ENCODE measurements around the gene BACE1-AS.
A peak's percentile ranks its signal among the peaks of the same experiment; 100 is the strongest.
"Not testable (repeated sequence)": the region's sequence is repeated elsewhere in the genome, so short reads cannot be mapped to it uniquely, and the experiment has no call there.

Gene BACE1-AS

DNA sequence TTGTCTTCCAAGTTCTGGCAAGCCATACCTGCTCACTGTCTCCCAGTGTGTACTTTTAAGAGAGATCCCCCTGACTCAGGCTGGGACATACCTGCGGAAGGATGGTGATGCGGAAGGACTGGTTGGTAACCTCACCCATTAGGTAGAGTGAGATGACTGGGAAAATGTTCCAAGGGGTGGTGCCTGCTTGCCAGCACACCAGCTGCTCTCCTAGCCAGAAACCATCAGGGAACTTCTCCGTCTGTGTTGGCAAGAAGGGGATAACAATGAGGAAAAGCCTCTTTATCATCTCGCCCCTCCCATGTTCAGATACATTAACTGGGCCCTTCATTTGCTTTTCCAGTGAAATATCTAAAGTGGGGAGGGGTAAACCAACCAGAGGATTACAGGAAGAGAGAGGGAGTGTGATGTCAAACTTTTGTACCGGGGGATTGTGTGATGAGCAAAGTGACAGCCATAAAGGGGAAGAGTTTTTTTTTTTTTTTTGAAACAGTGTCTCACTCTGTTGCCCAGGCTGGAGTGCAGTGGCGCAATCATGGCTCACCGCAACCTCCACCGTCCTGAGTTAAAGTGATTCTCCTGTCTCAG is at the start of gene BACE1-AS:
Gene BACE1-AS (plus strand): TSS at position 538 of the 588 bp plus-strand sequence.
- no peak for DNase-seq

DNA sequence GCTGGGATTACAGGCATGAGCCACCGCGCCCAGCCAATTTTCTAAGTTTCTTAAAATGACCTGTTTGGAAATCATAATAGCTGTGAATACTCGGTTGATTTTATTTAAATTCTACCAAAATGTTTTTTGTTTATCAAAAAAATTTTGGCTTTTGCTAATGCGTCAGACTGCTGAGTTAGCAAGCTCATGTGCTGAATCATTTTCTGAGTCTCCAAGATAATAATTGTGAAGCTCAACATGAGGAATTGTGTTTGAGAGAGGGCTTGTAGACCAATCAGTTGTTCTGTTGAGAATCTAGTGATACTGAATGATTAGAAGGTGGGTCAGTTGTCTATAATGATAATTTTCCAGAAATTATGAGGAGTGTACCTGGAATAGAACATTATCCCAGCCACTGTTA is 42.8 kb upstream of the BACE1-AS start:
- DNase-seq, result no peak

DNA sequence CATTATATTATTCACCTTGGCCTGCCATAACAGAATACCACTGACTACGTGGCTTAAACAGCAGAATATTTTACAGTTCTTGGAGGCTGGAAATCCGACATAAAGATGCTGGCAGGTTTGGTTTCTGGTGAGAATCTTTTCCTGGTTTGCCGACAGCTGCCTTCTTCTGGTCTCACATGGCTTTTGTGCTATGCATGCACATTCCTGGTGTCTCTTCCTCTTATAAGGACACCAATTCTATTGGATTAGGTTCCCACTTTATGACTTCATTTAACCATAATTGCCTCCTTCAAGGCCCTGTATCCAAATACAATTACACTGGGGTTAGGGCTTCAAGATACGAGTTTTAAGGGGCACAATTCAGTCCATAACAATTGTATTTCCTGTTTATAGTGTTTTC is 41.6 kb upstream of the BACE1-AS start:
- DNase-seq, result no peak

DNA sequence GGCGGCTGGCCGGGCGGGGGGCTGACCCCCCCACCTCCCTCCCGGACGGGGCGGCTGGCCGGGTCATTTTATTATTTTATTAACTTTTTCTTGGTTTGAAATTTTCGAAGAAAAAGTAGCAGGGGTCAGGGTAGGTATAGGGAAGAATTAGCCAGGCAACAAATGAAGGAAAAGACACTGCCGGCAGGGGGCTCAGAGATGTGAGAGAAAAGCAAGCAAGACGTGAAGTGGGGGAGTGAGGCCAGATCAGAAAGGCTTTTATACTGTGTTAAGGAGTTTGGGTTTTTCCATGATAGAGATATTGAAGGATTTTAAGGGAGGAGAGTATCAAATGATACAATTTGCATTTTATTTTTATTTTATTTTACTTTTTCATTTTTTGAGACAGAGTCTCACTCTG is 39.6 kb upstream of the BACE1-AS start:
- no peak for DNase-seq

DNA sequence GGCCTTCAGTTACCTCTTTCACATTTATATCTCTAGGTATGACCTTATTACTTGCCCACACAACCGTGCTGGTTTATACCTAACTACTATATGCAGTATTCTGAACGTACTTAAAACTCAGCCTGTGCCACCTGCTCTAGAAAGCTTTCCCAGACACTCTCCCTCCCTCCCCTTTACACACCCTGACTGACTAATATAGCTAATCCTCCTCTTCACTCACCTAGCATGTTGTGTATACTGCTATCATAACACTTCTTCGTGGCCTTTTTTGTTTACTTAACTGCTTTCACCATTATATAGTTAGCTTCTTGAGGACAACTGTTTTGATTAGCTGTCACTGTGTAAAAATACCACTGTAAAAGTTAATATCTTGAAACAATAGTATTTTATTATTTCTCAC is 35.2 kb upstream of the BACE1-AS start:
- DNase-seq, result no peak

DNA sequence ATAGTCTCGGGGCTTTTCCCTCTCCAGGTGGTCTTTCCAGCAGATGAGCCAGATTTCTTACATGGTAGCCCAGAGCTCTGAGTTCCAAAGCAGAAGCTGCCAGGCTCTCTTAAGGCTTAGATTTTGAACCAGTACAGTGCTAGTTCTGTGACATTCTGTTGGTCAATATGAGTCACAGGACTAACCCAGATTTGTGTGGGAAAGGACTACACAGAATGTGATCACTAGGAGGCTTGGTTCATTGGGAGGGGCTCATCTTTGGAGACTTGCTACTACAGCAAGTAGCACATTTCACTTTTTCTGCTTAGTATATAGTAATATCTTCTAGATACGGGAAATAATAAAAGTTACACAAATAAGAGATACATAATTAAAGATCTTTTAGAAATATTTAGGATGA is 34.6 kb upstream of the BACE1-AS start:
- DNase-seq, result no peak

DNA sequence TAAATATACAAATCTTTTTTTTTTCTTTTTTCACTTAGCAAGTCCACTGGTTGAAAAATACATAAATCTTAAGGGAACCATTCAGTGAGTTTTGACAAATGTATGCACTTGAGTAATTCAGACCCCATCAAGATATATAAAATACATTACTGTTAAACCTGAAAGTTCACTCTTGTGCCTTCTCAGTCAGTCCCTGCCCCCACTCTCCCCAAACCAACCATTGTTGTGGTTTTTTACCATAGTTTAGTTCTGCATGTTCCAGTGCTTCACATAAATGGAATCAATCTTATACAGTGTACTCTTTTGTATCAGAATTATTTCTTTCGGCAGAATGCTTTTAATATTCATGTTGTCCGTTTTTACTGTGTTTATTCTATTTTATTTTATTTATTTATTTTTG is 32.6 kb upstream of the BACE1-AS start:
- no peak for DNase-seq

DNA sequence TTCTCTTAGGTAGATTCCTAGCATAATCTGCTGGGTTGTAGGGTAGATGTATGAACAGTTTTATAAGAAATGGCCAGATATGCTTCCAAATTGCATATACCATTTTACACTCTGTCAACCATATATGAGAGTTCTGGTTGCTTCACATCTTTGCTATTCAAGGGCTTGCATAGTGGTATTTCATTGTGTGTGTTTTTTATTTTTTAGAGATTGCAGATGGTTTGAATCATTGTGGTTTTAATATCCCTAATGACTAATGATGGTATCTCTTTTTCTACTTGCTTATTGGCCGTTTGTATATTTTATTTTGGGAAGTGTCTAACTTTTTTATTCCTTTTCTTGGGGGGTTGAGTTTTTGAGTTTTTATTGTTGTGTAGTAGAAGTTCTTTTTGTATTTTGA is 31.7 kb upstream of the BACE1-AS start:
- DNase-seq, result no peak

DNA sequence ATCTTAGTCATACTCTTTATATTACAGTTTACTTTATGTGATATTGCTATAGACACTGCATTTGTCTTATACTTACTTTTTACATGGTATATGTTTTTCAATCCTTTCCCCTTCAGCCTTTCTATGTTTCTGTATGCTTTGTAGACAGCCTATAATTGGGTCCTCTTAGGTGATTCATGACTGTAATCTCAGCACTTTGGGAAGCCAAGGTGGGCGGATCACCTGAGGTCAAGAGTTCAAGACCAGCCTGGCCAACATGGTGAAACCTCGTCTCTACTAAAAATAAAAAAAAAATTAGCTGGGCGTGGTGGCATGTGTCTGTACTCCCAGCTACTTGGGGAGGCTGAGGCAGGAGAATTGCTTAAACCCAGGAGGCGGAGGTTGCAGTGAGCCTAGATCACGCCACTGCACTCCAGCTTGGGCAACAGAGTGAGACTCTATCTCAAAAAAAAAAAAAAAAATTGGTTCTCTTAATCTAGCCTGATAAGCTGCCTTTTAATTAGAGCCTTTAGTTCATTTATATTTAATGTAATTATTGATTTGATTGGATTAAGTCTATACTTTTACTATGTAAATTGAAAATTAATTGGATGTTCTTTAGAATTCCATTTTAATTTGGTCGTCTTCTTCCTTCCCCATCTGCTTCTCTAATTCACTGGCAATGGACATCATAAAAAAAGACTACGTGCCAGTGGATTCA is 26.4 kb upstream of the BACE1-AS start:
- DNase-seq, result not testable (repeated sequence)

DNA sequence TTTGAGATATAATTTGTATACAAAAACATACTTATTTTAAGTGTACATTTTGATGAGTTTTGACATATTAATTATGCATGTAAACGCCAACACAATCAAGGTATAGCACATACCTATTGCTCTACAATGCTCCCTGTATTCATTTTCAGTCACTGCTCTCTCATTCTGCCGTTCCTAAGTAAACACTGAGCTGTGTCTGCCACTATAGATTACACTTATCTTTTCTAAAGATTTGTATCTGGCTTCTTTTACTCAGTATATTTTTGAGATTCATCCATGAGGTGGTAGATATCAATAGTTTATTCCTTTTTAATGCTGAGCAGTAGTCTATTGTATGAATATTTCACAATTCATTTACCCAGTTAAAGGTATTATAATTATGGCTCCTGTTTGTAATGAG is 25.4 kb upstream of the BACE1-AS start:
- DNase-seq, result no peak

DNA sequence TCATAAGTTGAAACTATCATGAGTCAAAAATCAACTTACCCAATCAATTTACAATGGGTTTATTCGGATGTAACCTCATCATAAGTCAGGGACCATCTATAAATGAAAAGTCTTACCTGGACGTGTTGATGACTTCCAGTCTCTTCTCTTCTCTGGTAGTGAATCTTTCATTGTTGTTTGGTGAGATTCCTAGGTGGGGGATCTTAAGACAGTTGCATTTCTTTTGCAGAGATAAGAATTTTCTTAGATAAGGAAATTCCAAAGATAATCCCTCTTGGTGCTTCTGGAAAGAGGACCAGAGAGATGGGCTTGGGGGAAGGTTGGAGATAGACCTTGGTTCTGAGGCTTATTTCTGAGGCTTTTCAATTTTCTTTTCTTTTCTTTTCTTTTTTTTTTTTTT is 21.3 kb upstream of the BACE1-AS start:
- no peak for DNase-seq

DNA sequence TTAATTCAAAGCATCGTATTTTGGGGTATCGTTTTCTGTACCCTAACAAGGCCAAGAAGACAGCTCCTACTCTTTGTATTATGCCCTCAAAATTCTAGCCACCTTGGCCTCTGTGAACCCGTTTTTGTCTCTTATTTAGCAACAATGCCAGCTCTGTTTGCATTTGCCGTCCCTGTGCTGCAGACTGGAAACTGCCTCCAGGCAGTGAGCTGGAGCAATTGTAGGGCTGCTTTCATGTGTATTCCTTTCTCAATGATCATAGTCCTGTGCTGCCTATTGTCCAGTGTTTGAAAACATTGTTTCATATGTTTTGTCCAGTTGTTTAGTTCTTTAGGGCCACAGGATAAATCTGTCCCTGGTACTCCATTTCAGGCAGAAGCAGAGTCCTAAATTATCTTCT is 19.9 kb upstream of the BACE1-AS start:
- no peak for DNase-seq

DNA sequence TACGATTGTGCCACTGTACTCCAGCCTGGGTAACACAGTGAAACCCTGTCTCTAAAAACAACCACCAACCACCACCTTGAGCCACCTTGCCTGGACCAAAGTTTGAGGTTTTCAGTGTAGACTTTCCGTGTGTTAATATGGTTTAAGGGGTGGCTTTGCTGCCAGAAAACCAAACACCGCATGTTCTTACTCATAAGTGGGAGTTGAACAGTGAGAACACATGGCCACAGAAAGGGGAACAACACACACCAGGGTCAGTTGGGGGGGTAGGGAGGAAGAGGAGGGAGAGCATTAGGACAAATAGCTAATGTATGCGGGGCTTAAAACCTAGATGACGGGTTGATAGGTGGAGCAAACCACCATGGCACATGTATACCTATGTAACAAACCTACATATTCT is 19.0 kb upstream of the BACE1-AS start:
- DNase-seq, result not testable (repeated sequence)

DNA sequence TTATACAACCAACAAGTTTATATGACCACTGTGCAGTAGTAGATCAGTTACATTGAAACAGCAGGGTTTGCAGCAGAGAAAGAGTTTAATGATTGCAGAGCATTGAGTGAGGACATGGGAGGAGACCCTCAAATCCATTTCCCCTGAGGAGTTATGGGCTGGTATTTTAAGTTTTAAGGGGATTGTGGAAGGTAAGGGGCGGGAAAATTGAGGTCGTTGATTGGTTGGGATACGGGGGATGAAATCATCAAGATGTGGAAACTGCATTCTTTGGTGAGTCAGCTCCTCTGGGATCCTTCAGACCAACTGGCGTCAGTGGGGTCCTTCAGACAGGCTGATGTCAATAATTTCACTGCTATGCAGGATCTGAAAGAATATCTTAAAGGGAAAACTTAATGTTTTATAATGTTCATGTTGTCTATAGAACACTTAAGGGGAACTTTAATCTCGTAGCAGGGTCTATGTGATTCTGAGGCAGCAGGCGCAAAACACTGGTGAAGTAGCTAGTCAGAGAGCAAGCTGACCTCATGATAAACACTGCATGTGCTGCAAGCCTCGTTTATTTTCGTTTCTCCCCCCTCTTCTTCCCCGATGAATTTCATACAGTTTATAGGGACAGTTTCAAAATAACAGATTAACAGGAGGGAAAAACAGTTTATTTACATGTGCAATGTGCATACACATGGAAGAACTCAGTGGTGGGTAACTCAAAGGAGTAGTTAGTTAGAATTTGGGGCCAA is 17.4 kb upstream of the BACE1-AS start:
- DNase-seq, result no peak

DNA sequence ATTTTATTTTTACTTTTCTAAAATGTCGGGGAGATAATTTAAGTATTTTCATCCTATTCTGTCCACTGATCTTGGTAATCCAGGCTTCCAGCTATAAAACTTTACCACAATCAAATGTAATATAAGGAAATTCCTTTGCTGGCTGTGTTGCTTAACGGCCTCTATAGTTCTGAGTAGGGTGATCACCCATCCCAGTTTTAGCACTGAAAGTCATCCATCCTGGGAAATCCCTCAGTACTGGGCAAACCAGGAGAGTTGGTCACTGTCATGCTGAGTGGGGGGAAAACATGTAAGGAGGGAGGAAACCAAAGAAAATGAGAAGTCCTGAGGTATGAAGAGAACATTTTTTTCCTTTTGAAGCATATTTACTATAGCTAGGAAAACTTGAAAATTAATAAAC is 12.8 kb upstream of the BACE1-AS start:
- no peak for DNase-seq

DNA sequence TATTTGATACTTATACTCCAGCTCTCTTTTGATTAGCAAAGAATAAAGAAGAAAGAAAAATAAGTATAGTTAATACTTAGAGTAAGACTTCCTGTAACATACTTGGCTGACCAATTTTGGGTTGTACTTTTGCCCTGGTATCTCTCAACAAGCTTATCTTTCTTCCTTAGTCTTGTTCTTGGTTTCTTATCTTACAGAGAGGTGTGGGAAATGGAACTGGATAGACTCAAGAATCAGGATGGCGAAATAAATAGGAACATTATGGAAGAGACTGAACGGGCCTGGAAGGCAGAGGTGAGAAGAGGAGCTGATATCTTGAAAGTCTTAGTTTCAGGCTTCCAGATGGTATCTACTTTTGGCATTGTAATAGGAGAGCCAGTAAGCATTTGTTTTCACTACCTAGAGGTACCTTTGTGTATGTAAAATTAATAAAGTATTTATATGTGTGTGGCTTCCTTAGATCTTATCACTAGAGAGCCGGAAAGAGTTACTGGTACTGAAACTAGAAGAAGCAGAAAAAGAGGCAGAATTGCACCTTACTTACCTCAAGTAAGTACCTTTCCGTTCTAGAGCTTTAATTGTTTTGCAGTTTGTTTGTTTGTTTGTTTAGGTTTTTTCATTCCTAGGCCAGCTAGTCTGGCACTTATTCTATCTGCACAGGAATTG is 11.3 kb upstream of the BACE1-AS start:
- peak in 1 of 2 donors; percentile 42 for DNase-seq

DNA sequence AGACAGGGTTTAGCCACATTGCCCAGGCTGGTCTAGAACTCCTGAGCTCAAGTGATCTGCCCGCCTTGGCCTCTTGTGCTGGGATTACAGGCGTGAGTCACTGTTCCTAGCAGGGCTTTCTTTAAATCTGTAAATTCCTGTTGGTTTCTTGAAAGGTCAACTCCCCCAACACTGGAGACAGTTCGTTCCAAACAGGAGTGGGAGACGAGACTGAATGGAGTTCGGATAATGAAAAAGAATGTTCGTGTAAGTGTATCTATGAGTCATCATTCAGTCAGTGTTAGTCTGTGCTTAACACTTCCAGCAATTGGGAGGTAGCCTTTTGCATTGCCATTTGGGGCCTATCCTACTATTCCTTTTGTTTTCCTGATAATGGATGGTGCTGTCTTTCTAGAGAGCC is 10.0 kb upstream of the BACE1-AS start:
- DNase-seq, result no peak

DNA sequence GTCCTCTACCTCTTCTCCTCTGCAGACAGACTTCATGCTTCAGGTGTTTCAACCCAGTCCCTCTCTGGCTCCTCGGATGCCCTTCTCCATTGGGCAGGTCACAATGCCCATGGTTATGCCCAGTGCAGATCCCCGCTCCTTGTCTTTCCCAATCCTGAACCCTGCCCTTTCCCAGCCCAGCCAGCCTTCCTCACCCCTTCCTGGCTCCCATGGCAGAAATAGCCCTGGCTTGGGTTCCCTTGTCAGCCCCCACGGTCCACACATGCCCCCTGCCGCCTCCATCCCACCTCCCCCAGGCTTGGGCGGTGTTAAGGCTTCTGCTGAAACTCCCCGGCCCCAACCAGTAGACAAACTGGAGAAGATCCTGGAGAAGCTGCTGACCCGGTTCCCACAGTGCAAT is 9.3 kb upstream of the BACE1-AS start:
- no peak for DNase-seq

DNA sequence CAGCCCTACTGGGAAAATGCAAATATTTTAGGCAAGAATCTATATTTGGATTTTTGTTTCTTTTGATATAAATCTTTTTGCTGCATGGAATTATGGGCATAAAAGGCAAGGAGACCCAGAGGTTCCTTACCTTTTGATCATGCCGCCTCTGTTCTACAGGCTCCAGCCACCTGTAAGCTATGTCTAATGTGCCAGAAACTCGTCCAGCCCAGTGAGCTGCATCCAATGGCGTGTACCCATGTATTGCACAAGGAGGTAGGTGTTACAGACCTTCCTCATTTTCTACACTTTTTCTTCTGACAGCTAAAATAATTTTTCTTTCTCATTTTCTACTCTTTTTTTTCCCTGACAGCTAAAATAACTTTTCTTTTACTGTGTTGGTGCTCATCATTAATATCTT is 8.2 kb upstream of the BACE1-AS start:
- DNase-seq, result no peak

DNA sequence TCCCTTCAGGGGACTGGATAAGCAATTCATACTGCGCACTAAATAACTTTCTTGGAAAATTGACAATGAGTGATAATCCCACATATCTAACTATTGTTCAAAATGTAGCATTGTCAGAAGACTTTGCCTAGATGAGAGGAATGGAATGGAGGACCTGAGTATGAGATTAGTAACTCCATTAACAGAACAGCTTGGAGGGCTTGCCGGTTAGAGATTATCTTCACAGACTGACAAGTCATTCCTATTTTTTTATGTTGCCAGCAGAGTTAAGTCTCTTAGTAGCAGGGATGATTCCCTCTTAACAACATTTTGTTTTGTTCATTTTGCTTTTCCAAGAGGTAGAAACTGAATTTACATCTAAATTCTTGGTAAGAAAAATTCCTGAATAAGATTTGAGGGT is 7.1 kb upstream of the BACE1-AS start:
- DNase-seq, result no peak

DNA sequence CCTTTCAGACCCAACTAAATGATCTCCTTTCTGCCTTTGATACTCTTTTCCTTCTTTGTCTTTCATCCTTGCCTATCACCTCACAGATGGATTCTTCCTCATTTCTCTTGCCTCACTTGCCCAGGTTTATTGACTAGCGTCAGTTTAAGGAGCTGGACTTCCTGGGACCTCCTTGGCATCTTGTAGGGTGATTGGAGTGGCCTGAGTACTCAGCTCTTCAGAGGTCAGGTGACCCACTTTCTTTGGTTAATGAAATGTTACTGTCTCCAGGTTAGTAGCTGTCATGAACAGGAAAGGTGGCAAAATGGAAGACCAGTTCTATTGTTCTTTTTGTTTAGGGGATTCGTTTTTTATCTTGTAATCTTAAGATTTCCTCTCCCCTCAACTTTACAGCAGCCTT is 4.6 kb upstream of the BACE1-AS start:
- no peak for DNase-seq

DNA sequence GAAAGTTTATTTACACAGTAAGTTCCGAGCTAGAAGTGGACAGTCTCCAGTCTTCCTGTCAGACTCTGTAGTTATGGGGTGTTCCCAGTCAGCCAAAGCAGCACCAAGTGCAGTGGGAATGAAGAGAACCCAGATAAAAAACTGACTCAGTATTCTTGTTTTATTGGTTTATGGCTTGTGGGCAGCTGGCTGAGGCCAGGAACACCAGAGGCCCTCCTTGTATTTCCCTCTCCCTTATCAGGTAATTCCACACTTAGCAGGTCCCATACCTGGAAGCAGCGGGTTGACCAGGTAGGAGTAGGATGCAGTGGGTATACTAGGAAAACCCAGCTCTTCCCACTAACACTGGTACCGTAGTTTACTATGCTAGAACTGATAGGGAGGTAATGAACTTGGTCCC is 3.5 kb upstream of the BACE1-AS start:
- DNase-seq, result no peak

DNA sequence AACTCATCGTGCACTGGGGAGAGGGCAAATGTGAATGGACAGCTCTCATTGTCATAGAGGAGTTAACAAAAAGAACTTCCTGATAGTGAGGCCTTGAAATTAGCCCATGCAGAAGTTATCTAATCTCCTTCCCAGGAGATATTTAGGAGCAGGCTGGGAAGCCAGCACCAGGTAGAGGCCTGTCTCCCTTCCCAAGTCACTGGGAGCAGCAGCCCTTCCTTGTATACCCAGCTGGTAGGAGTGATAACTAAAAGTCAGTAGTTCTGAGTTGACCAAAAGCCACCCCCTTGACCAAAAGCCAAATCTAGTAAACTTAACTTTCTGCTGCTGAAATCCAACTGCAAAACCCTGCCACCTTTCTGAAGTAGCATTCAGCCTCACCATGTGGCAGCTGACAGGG is 1.4 kb upstream of the BACE1-AS start:
- DNase-seq, result no peak

DNA sequence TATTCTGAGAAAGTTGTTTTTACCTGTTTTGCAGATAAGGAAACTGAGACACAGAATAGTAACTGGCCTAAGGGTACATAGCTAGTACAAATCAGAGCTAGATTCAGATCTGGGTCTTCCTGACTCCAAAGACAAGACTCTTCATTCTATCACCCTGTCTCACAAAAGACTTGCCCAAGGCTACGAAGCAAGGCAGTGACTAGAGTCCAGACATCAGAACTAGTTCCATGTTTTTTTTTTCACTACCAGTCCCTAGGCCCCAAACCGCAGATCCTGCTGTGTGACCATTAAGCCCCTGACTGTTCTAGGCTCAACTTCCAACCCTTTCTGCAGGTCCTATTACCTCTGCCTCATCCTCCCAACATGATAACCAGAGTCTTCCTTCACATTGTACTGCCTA is 1.5 kb downstream of the BACE1-AS start:
- no peak for DNase-seq

Data from CD4-positive, alpha-beta T cell treated with Interferon alpha-2 for 1 hour (primary cell).